Activated naive CD8-positive, alpha-beta T cell treated with anti-CD3 and anti-CD28 coated beads, Interleukin-2, amount 50 U/mL, for 16 hours (primary cell): ENCODE measurements around the gene TBXAS1.

Source experiments
- DNase-seq: peaks from one replicate; pipeline ENCODE4 v3.0.0-alpha.2; 2020; ENCODE audit warnings: low read depth, low spot score

The TBXAS1 gene

DNA sequence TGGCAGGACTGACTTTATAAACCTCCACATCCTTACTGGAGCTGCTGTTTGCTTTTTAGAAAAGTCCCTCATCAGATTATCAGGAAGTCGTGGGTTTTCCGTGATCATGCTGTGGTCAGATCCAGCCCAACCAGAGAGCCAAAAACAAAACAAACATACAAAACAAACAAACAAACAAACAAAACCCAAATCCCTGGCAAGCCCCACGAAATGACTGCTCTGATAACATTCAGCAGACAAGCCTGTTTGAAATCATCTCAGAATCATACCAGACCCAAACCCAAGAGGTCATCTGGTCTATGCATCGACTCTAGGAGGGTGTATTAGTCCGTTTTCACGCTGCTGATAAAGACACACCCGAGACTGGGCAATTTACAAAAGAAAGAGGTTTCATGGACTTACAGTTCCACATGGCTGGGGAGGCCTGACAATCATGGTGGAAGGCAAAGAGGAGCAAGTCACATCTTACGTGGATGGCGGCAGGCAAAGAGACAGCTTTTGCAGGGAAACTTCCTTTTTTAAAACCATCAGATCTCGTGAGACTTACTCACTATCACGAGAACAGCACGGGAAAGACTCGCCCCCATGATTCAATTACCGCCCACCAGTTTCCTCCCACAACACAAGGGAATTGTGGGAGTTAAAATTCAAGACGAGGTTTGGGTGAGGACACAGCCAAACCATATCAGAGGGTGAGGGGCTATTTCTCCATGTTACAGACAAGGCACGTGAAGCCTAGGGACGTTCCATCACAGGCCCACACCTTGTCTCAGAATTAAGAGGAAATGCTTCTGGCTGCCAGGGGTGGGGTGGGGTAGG is 148.0 kb downstream of the TBXAS1 start:
- no peak for DNase-seq

DNA sequence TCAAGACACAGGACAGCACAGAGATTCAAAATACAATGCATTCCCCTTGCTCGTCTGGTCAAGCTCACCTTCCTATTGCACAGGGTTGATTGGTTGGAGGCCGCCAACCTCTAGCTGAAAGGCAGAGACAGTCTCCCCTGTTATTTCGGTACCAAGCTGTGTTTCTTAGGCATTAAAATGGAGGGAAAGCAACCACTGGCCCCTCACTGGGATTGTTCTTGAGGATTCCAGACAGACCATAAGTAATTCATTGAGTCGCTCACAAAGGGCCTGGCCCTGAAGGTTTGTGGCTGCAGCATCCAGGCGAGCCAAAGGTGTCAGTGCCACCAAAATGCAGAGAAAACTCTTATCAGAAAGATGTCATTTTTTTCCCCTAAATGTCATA is 152.4 kb downstream of the TBXAS1 start:
- DNase-seq, result no peak

DNA sequence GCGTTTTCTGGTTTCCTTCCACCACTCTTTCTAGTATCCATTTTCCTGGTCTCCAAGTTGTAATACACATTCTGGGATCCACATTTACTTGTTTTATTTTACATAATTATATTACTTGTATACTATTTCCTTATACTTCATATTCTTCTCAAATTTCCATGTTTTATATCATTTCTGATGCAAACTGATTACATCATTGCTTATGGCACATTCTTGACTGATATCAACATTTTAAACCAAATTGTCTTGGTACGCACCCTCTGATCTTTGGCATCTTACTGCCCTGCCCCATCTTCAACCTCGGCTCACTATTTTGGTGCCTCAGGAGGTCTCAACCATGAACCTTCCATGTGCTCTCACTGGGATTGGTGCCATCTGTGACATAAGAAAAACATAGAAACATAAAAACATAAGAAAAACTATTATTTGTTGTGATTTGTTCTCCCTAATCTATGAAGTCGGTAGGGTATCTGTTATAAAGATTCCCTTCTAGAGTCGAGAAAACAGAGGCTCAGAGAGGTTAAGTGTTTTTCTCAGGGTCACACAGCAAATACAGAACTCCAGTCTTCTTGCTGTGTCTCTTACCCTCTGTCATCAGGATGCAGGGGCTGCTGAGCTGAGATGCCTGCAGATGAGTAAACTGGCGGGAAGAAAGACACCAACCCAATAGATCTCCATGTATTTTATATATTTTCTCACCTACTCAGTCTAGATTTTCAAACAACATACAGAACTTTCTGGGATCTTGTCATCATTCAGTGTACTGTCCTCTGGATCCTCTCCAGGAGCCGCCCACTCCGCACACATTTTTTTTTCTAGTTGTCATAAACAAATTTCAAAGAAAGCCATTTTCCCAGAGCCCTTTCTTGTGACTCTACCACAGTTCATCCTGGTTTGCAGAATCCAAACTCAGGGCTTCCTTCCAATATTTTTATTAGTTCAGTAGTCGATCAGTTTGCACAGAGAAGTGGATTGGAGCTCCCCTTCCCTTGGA is 154.2 kb downstream of the TBXAS1 start:
- DNase-seq, result no peak

DNA sequence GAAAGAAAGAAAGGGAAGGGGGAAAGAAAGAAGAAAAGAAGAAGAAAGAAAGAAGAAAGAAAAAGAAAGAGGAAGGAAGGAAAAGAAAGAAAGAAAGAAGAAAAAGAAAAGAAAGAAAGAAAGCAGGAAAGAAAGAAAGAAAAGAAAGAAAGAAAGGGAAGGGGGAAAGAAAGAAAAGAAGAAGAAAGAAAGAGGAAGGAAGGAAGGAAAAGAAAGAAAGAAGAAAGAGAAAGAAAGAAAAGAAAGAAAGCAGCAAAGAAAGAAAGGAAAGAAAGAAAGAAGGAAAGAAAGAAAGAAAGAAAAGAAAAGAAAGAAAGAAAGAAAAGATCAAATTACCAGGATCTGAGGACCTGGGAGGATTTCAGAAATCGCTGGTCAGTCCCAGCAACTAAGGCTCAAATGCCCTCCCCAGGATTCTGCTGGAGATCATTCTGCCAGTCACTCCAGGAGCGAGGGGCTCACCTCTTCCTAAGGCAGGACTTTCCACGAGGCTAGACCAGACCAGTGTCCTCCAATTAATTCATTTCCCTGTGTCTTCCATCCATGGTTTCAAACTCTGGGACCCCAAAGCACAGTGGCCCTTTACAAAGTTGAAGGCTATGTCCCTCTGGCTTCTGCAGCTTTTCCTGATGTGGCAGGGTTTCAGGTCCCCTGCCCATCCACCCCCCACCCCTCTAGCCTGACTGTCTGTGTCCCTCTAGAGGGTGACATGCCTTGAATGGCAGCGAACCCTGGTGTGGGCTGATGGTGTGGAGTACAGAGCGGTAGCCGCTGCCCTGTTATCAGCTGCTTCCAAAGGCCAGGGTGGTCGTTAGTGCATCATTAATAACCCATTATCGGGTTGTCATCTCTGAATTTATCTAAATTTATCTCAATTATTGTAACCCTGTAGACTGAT is 155.8 kb downstream of the TBXAS1 start:
- no peak for DNase-seq

DNA sequence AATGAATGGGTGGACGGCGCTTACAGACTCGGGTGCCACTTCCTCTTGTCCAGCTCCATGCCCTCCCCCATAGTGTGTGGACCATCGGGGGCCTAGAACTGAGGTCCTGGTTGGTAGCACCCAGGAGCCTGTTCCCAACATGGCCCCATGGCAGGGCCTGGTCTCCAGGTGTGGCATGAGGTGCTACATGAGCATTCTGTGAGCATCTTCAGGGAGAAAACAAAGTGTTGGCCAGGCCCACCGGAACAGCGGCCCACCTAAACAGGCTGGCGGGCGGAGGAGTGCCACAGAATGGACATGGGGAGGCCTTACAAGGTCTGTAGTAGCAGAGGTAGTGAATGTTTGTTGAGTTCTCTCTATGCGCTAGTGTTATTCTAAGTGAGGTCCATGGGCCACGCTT is 156.7 kb downstream of the TBXAS1 start:
- DNase-seq, result no peak

DNA sequence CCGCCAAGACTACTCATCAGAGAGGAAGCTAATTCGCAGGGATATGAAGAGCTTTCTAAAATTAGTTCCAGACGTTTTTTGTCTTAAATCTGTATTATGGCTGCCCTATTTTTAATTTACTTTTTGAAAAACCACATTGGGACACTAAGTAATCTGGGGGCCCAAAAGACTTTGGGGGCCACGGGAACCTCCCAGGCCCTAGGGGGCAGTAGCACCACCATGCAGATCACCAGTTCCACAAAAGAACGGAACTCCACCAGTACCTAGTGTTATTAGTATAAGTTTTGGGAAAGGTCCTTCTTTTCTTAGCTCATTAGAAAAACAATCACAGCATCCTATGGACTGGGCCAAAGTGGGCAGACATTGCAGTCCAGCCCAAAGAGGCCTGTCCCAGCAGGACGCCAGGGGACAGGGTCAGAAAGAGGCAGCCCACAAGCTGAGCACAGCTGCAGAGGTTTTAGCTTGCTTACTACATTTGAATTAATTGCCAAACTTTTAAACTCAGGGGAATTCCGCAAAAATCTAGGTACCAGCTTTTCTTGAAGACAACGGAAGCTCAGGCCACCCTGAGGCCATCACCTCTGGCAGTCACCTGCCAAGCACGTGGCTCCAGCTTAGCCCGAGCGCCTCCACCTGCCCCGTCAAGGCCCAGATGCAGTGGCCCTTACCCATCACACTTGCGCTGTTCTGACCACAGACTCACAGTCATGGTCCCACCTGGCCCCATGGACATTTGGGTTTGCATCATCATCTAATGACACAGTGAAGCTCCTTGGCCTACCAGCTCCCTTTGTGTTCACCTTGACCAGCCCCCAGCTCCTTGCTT is 158.8 kb downstream of the TBXAS1 start:
- no peak for DNase-seq

DNA sequence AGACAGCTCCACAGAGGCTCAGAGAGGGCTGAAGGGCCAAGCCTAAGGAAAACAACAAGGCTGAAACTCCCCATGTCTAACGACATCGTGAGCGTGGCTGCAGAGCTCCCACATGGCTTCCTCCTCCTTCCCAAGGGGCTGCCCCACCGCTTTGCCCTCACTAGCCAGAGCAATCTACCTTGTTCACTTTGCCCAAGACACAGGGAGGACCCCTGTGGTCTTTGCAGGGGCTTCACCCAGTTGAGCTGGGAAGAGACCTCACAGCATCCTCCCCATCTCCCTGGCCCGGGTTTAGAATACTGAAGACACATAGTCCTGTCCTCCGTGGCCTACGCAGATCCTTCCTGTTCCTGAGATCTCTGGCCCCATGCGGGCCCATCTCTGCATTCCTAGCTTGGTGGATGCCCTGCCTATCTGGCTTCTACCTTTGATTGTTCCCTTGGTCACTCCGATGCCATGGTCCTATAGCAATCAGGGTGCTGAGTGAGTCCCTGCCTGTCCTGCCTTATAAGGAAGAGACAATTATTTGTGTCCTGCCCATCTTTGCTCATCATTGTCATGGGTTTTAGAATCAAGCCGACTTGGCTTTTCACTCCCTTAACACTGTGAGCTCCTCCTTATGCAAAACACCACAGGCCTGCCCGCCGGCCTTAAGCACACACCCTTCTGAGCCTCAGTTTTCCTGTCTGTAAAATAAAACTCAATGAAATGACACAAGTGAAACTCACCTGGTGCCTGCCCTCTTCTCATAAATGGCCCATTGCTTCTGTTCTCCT is 160.5 kb downstream of the TBXAS1 start:
- no peak for DNase-seq

DNA sequence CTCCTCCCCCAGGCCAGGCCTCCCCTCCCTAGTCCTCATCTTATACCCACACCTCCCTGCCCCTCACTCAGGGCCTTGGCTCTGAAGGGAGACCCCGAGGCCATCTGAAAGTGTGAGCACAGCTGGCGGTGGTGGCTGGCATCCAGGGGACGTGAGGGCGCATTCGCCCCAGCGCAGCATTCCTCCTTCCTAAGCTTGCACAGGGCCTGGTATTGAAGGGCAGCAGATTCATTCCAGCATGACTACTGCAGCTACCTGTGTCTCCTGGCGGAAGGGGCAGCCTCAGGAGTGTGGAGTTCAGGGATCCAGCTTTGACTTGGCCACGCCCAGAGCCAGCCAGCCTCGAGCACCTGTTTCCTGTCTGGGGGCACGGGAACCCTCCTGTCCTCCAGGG is 161.1 kb downstream of the TBXAS1 start:
- DNase-seq, result no peak

DNA sequence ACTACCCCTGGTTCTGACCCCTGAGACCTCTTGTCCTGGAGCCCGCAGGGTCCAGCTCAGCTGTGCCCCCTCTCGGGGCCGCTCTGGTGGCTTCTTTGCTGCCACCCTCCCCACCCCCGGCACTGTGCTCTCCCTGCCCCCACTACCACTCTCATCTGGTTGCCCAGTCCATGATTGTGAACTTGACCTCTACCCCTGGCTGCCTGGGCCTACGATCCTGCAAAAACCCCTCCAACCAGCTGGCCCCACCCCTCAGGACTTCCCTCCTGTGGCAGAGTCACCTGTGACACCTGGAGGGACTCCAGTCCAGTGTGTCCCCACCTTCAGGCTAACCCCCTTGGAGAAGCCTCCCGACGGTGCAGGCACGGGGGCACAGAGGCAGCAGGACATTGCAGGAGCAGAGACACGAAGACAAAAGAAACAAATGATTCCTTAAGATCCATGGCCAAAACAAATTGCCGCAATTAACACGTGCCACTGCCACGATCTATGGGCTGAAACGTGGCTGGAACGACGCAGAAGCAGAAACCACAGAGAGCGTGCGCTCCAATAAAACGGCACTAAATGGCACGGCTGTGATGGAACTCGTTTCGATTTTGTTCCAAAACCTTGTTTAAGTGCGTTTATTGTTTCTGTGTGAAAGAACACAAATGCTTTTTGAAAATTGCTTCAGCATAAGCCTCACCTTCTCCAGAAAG is 161.7 kb downstream of the TBXAS1 start:
- DNase-seq, result no peak

DNA sequence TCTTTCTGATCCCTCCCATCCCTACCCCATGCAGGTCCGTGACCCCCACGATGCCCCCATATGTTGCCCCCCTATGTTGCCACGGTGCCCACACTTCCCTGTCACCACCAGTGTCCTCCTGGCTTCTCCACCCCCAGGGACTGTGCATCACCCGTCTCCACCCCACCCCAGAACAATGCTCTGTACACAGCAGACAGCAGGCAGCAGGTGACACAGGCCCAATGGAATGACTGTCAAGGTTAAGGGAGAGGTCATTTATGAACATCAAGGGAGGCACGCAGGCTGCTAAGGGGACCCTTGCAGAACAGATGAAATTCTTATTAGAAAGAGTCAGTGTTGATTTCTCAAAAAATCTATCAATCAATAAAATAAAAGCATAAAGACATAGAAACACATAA is 162.2 kb downstream of the TBXAS1 start:
- DNase-seq, result no peak

DNA sequence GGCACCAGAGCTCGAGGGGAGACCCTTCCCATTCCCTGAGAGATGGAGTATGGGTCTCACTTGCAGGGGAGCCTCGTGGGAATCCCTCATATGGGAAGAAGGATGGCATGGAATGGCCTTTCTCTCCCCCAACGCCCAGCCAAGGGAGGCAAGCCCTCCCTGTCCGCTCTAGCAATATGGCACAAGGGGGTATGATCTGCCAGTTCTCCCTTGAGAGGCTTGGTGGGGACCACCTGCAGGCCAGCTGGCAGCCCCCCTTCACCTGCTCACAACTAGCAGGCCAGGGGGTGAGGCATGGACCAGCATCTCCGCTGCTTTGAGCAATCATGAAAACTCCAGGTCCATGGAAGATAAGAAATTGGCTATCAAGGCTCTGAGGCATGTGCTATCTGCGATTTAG is 162.8 kb downstream of the TBXAS1 start:
- DNase-seq, result no peak

DNA sequence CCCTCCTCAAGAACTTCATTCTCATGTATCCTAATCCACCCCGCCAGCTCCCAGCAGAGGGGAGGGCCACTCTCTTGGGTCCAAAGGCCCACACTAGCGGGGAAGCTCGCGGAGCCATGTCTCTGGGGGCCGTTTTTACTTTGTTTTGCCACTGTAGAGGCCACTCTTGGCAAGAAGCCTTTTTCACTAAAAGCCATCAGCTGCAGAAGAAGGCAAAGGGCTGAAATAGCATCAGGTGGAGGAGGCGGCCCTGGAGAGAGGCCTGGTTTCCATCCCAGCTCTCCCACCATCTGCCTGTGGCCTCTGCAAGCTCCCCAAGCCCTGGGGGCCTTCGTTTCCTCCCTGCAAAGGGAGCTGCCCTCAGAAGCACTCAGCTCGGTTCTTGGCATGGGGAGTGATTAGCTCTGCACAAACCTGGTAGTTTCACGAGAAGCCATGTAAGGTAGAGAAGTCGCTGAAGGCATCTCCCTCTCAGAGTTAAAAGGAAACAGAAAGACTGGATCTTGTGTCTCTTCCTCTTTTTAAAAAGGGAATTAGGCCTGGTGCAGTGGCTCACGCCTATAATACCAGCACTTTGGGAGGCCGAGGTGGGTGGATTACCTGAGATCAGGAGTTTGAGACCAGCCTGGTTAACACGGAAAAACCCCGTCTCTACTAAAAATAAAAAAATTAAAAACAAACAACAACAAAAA is 163.4 kb downstream of the TBXAS1 start:
- DNase-seq, result no peak

DNA sequence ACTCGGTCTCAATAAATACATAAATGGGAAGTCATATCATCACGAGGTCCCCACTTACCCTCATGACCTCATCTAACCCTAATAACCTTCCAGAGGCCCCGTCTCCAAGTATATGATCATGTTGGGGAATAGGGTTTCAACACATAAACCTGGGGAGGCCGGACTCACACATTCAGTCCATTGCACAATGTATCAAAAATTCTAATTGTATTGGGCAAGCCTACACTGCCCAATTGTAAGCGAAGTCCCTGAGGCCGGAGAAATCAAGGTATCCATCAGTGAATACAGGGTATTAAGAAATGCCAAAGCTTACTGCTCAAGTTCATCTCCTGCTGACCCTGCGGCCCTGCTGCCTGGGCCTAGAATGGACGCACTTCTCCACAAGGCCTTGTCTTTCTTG is 164.1 kb downstream of the TBXAS1 start:
- no peak for DNase-seq

DNA sequence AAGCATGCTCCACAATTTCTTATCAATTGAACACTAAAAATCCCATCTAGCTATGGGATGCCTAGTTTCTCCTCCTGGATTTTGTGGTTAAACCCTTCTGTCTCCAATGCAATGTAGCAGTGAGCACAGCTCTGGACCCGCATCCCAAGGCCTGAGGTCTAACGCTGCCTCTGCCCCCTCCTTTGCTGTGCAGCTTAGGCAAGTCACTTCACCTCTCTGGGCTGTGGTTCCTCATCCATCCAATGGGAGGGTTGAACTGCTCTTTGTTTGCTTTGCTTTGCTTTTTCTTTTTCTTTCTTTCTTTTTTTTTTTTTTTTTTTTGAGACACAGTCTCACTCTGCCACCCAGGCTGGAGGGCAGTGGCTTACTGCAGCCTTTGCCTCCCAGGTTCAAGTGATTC is 164.5 kb downstream of the TBXAS1 start:
- DNase-seq, result no peak

DNA sequence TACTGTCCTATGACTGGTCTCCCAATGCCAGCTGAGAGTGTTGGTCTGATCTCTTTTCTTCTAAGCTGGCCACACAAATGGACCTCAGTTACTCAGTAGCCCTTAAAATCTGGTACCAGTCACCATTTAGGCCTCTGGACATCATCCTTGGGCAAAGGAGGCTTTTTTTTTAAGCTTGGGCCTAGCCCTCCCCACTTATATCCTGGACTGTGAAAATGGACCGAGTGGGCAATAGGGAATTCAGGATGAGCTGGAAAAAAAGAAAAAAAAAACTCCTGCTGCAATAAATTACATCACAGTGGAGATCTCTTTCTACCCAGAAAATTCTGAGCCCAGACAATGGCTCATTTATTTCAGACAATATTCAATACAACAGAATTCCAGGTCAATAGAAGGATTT is 165.3 kb downstream of the TBXAS1 start:
- no peak for DNase-seq

DNA sequence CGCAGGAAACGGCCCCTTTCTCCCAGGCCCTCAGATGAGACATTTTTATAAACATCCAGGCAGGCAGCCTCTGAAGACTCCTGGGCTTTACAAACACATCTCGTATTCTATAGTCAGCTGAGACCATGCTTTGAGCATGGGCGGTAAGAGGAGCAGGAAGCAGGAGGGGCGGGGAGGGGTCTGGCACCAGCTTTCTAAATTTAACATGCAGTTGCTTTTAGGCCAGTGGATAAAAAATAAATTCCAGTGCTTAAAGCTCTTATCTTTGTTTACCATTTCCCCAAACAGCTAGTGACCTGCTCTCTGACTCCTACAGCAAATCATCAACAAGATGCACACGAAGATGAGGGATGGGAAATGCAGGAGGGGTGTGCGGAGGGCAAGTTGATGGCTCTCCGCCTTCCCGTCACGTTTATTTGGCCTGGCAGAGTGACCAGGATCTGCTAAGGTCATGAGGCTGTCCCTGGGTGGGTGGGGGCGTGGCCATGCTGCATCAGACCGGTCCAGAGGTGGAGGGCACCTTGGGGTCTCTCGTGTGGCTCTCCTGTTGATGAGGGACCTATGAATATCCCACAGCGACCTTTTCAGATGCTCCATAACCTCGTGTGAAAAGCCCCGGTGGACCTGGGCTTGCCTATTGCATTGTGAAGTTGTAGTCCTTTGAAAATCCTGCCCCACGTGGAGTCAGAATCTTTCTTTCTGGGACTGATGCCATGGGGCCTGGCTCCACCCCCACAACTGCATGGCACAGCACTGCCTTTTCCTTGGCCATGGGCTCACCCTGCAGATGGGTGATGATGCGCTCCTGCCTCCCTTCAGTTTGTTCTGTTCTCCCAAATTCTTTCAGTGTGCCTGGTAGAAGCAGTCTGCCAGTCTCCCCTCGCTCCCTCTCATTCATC is 166.2 kb downstream of the TBXAS1 start:
- DNase-seq, result no peak

DNA sequence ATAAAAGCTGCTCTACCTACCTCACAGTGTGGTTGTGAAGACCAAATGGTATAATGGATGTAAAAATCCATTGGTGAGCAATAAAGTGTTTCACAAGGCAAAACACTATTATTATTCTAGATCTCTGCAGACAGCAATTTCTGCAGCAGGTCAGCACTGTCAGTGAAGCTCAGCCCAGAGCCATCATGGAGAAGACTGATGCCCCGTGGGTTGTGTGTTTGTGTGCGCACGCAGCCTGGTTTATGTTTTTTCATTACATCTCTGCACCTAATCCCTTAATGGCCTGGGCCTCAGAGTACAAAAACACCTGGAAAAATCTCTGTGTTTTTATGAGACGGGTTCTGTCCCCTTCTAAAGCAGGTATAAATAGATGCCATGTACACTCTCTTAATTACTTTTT is 169.5 kb downstream of the TBXAS1 start:
- DNase-seq, result no peak

DNA sequence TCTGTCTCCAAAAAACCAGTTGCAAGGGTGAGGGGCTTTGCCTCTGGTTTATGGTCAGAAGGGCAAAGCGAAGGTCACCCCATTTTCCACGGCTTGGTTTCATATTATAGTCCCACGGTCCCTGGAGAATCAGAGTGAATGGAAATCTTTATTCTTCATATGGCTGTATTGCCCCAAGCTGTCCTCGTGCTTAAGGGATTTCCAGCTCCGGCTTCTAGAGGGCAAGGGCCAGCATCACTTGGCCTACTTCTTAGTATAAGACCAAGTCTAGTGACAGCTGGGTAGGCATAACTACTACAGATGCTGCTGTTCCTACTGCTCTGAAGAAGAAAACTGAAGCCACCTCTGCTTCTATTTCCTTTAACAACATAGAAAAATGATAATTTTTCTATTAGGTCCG is 170.5 kb downstream of the TBXAS1 start:
- DNase-seq, result no peak
